Ovary (tissue), 9 donors: ENCODE results near the gene SORCS2. TPM values are rescaled to one million over a fixed set of nuclear protein-coding genes. Genes with fewer than 3 reads are reported as not detected.

ENCODE experiments used
- DNase-seq, 5 donors: peaks; one replicate each; pipeline ENCODE4 v3.0.0-alpha.2; 2019 to 2020
- H3K27ac ChIP-seq, 2 donors: fragments of 200-600 bp; one replicate each; pipeline versions ENCODE4 v1.5.1 to v1.8.0; 2019 to 2022
- H3K27me3 ChIP-seq: fragments of 200-600 bp; one replicate; pipeline ENCODE4 v1.8.0; 2022
- H3K36me3 ChIP-seq: fragments of 200-600 bp; sonication (generic); one replicate; pipeline ENCODE4 v1.5.1; 2019
- H3K4me1 ChIP-seq: one replicate; pipeline ENCODE4 v1.8.1; 2013; ENCODE audit warnings: mild to moderate bottlenecking, moderate library complexity; ENCODE audit not compliant: insufficient read depth
- H3K4me3 ChIP-seq: fragments of 200-600 bp; sonication (generic); one replicate; pipeline ENCODE4 v1.5.1; 2017
- H3K9me3 ChIP-seq, 2 donors: fragments of 200-600 bp in 1 of 2; sonication (generic) in 1 of 2; one replicate each; pipeline versions ENCODE4 v1.5.1 to v1.8.1; 2013 to 2019; ENCODE audit warnings: mild to moderate bottlenecking in 1 of 2, moderate library complexity in 1 of 2
- CTCF ChIP-seq, 3 donors: fragments of 450-650 bp in 2 of 3; fragments of 200-600 bp in 1 of 3; IDR thresholded peaks; one replicate each; pipeline versions ENCODE4 v1.5.1 to v1.8.0; 2016 to 2022; ENCODE audit warnings: antibody characterized with exemption in 3 of 3, mild to moderate bottlenecking in 1 of 3
- EP300 ChIP-seq: sonication (generic); formaldehyde crosslinking; IDR thresholded peaks from one replicate; pipeline ENCODE4 v1.6.1; 2017; ENCODE audit warnings: antibody characterized with exemption
- POLR2A ChIP-seq: fragments of 450-650 bp; IDR thresholded peaks from one replicate; pipeline ENCODE4 v1.6.1; 2017; ENCODE audit warnings: antibody characterized with exemption, mild to moderate bottlenecking, moderate library complexity
- WGBS, 3 donors: extraction: QIAGEN DNeasy Blood & Tissue Kit in 1 of 3; methylation state at CpG; one replicate each; pipeline versions ENCODE4 v1.1.5 to v1.1.7; 2013 to 2017; 5-methylcytosine and 5-hydroxymethylcytosine counted together
- intact Hi-C, 4 donors: fragments of 100-400 bp; cut with DNase I; formaldehyde crosslinking; loops; one replicate each; pipeline versions ENCODE4 v1.11.0 to v1.15.1; 2022 to 2023
- polyA plus RNA-seq, 2 donors: library from polyadenylated mRNA; stranded (reverse); fragments of 200-250 nt in 1 of 2; fragments of 350-450 nt in 1 of 2; fragmentation: Illumina TruSeq in 1 of 2; extraction: RNeasy Lipid Tissue Mini Kit (QIAGEN cat#74804) in 1 of 2; gene quantifications; one replicate each; pipeline ENCODE4 v1.2.3, GENCODE V29; 2013 to 2014
- total RNA-seq, 7 donors: library from RNA; depleted of rRNA in 2 of 7; stranded (reverse); fragments of >200 nt in 2 of 7; fragmentation: NEBNext Ultra II Directional in 3 of 7; extraction: Animal tissue kit (Norgen Biotek cat#: 25700) in 3 of 7; gene quantifications; one replicate each; pipeline versions ENCODE4 v1.1.0 to v1.2.4, GENCODE V29; 2016 to 2023
- donor health status: DM: no; HTN: no; CAD: no; lungs with moderate emphysema.
- donor health status: DM: no; HTN: no; CAD: no.
- donor health status: Bipolar disorder and iron deficiency.
- donor health status: DM: yes; HTN: yes; CAD: no.
- donor health status: DM: no; HTN: no; CAD: no.
- donor health status: DM: yes; HTN: yes; CAD: no.

SORCS2 gene
- total and polyA plus RNA-seq, 9 donors: 0.60 to 23.9 (median 7.1) TPM

- TF ChIP-seq CTCF (IDR thresholded peaks at IDR 0.05): no peak
- no peak for TF ChIP-seq EP300
- TF ChIP-seq POLR2A: no peak
- 76 to 87% (median 79%) methylated on average over 11 of the region's 11 CpGs for WGBS, 3 donors
- Histone ChIP-seq H3K4me3 (no peak overlapping the region), H3K9me3 (no peaks in the 10 kb centered on the region), H3K36me3 (no peaks in the 10 kb centered on the region), H3K4me1 (no peaks in the 10 kb centered on the region), H3K27ac (no peak overlapping the region), H3K27me3 (no peaks in the 10 kb centered on the region)
- intact Hi-C loops: no loop called here
- no peak for DNase-seq
Observed at GRCh38 chr4:7501873-7502272, 309.5 kb downstream of the SORCS2 start.

GRCh38 chr4:7503559-7504249, 311.4 kb downstream of the SORCS2 start:
- 81 to 85% (median 81%) methylated on average over 15 of the region's 15 CpGs for WGBS, 3 donors
- no peak for DNase-seq
- Histone ChIP-seq H3K9me3 (no peaks in the 10 kb centered on the region), H3K36me3 (no peaks in the 10 kb centered on the region), H3K27me3 (no peaks in the 10 kb centered on the region), H3K4me3 (no peak overlapping the region), H3K4me1 (peaks cover 1% of the 10 kb centered on the region), H3K27ac (no peak overlapping the region)
- TF ChIP-seq EP300: no peak
- no peak for TF ChIP-seq POLR2A
- TF ChIP-seq CTCF (IDR thresholded peaks at IDR 0.05): no peak
- intact Hi-C loops: no loop called here

DNA sequence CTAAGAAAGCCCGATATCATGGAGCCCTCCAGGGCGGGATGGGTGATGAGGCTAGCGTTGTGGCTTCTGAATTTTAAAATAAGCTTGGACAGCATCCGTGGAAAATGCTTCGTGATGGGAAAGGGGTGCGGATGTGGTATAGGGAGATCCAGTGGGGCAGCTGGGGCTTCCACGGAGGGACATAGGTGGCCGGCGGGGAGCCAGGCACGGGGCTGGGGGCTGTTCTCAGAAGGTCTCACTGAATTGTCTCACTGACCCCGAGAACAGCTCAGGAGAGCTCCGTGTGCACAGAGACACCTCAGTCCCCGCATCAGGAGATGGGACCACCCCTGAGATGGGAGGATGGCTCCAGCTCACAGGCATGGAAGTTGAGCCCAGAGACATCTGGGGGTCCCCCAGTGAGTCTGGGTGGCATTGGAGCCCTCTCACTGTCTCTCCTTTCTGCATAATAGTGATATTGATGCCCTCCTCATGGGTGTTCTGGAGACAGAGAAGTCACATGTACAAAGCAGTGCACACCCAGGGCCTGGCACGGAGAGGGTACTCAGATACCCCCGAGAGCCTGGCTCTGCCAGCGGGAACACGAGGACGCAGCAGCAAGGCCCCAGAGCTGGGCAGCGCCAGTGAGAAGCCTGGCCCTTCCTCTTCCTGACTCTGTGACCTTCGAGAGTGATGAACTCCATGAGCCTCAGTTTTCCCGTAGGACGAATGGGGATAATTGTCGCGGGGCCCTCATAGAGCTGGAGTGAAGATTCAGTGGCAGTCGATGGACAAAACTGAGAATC, 313.0 kb downstream of the SORCS2 start:
- Histone ChIP-seq H3K4me1 (peaks cover 1% of the 10 kb centered on the region), H3K27me3 (no peaks in the 10 kb centered on the region), H3K27ac (no peak overlapping the region), H3K9me3 (no peaks in the 10 kb centered on the region), H3K4me3 (no peak overlapping the region), H3K36me3 (no peaks in the 10 kb centered on the region)
- no peak for DNase-seq
- intact Hi-C loops: loop anchor here in 1 of 4 donors (5.0 kb wide), 1 partner anchor 1723 kb away; no protein-coding TSS in a partner anchor
- TF ChIP-seq EP300: no peak
- no peak for TF ChIP-seq CTCF (IDR thresholded peaks at IDR 0.05)
- TF ChIP-seq POLR2A: no peak
- WGBS, 3 donors: 93 to 95% (median 94%) methylated on average over 25 of the region's 25 CpGs

- no peak for DNase-seq
Observed at GRCh38 chr4:7506119-7506518, 313.8 kb downstream of the SORCS2 start.

More at GRCh38 chr4:7506119-7506518, 313.8 kb downstream of the SORCS2 start:
- TF ChIP-seq POLR2A: no peak
- TF ChIP-seq CTCF (IDR thresholded peaks at IDR 0.05): no peak
- no peak for TF ChIP-seq EP300
- intact Hi-C loops: loop anchor here in 1 of 4 donors (5.0 kb wide), 1 partner anchor 1724 kb away; no protein-coding TSS in a partner anchor
- Histone ChIP-seq H3K9me3 (no peaks in the 10 kb centered on the region), H3K36me3 (no peaks in the 10 kb centered on the region), H3K4me1 (peaks cover 1% of the 10 kb centered on the region), H3K27me3 (no peaks in the 10 kb centered on the region), H3K4me3 (no peak overlapping the region), H3K27ac (no peak overlapping the region)
- 88 to 89% (median 89%) methylated on average over 9 of the region's 9 CpGs for WGBS, 3 donors
